Stimulated activated CD8-positive, alpha-beta memory T cell treated with anti-CD3 and anti-CD28 coated beads, Interleukin-7, amount 100 ng/mL, for 1 hour (primary cell): ENCODE results near the gene RSBN1L.
"Not testable (repeated sequence)": the region's sequence is repeated elsewhere in the genome, so short reads cannot be mapped to it uniquely, and the experiment has no call there.

Experiments
- DNase-seq, 2 donors: peaks; one replicate each; pipeline ENCODE4 v3.0.0-alpha.2; 2020; ENCODE audit warnings: low read depth in 2 of 2

The RSBN1L gene

GRCh38 chr7:77770316-77770715 lies 74.1 kb downstream of the RSBN1L start:
- no peak for DNase-seq

DNA sequence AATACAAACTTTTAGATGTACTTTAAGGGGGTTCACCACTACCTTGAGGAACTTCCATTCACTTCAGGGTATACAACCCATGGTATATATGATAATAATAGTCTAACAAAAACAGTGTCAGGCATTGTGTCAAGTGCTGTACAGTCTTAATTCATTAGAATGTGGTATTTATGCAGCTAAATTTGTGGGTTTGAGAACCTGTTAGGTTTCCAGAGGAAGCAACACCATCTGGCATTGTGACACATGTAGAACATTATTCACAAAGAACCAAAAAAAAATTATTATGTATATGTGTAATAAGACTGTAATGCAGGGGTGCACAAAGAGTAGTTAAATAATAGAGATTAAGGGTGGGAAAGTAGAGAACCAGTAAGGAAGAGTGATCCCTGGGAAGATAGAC lies 75.6 kb downstream of the RSBN1L start:
- no peak for DNase-seq

GRCh38 chr7:77778535-77778934 lies 82.3 kb downstream of the RSBN1L start:
- DNase-seq, result no peak

DNA sequence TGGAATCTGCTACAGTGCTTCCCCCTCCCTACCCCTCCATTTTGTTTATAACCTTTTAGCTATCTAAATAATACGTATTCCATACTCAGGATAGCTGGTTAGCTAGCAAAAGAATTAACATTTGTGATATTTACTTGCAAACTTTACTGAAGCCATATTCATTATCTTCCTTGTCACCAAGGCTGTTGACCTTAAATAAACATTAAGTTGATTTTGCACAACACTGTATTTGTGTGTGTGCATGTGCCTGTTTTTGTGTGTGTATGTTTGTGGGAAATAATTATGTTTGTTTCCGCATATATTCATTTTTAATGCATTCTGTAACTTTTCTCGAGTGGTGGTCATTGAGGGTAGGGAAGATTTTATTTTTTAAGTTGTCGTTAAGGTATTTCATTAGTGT lies 86.1 kb downstream of the RSBN1L start:
- DNase-seq, result no peak

DNA sequence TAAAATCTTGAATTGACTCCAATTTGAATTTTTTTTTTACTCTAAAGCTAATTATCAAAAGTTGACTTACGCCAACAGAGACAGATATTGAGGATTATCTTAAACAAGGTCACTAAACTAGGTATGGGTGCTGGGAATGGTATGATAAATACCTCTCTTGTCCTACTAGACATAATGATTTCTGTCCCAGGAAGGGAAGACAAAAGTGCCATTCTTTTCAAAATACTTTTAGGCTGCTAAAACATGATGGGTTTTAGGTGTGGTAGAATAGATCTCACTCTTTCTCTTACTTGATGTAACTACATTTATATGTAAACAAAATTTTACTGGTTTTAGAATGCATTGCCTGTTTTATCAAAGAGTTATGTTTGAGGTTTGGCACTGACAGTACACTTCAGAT lies 86.9 kb downstream of the RSBN1L start:
- DNase-seq, result no peak

GRCh38 chr7:77783545-77783944 lies 87.3 kb downstream of the RSBN1L start:
- DNase-seq, result no peak

DNA sequence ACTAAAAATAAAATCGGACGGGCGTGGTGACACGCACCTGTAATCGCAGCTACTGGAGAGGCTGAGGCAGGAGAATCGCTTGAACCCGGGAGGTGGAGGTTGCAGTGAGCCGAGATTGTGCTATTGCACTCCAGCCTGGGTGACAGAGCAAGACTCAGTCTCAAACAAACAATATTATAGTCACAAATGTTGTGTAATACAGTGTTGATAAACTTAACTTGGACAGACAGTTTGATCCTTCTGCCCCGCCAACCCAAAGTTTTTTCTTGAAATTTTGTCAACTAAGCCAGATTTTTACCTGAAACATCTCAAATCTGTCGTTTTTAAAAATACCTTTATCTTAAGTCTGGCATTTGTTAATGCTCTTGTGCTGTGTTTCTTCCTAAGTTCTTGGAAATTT lies 88.2 kb downstream of the RSBN1L start:
- DNase-seq, result not testable (repeated sequence)

GRCh38 chr7:77786018-77786417 lies 89.8 kb downstream of the RSBN1L start:
- no peak for DNase-seq

- no peak for DNase-seq
These were observed 90.5 kb downstream of the RSBN1L start for GRCh38 chr7:77786741-77787140.

DNA sequence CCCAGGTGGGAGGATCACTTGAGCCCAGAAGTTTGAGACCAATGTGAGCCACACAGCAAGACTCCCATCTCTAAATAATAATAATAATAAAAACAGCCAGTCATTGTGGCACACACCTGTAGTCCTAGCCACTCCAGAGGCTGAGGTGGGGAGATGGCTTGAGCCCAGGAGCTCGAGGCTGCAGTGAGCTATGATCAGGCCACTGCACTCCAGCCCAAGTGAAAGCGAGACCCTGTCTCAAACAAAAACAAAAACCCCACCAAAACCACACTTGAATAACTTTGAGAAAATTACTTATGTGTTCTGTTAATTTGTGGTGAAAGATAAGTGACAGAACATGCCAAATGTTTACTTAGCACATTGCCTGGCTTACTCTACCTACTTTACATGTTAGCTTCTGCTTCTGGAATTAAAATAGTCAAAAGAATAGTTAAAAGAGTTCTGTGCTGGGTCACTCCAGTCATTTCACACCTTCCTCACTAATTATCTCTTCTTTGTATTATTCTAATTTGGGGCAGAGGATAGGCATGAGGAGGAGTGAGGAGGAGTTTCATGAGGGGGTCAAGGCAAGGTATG lies 92.2 kb downstream of the RSBN1L start:
- no peak for DNase-seq

GRCh38 chr7:77791336-77791735 lies 95.1 kb downstream of the RSBN1L start:
- no peak for DNase-seq

GRCh38 chr7:77791956-77792355 lies 95.7 kb downstream of the RSBN1L start:
- no peak for DNase-seq

GRCh38 chr7:77794000-77794399 lies 97.7 kb downstream of the RSBN1L start:
- no peak for DNase-seq

DNA sequence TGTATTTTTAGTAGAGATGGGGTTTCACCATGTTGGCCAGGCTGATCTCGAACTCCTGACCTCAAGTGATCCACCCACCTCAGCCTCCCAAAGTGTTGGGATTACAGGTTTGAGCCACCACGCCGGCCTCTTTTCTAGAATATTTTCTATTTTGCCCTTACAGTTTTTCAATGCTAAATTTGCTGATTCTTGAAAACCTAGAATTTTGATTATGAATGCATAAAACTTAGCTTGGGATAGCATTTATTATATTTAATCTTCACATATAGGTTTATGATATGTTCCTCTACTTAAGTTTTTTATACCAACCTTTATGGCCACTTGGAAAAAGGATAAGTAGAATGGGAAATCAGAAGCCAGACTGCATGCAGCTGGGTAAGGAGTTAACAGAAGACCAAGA lies 99.8 kb downstream of the RSBN1L start:
- DNase-seq, result no peak

GRCh38 chr7:77796960-77797359 lies 100.7 kb downstream of the RSBN1L start:
- DNase-seq, result no peak

DNA sequence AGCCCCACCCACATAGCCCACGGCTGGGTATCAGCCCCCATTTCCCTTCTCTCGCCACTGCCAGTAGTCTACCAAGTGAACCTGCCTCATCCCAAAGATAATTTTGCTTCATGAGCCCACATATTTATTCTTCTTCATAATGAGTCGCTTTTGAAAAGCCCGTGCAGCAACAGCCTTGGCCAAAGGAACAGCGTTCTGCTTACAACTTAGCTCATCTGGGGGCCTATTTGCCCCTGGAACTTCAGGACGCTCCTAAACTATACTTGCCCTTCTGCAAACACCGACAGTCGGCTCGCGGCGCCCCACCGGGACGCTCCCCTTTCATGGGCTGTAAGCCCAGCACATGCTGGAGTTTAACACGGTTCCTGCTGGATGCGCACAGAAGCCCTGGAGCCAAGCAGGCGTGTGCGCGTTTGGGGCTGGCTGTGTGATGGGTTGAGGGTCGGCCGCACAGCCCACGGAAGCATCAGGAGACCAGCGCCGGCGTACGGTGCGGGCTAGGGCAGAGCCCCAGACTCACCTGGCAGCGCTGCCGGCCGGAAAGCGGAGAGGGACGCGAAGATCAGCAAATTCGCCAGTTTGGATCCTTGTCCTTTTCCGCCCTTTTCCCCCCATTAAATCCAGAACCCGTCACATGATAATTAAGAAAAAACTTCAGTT lies 101.6 kb downstream of the RSBN1L start:
- no peak for DNase-seq

DNA sequence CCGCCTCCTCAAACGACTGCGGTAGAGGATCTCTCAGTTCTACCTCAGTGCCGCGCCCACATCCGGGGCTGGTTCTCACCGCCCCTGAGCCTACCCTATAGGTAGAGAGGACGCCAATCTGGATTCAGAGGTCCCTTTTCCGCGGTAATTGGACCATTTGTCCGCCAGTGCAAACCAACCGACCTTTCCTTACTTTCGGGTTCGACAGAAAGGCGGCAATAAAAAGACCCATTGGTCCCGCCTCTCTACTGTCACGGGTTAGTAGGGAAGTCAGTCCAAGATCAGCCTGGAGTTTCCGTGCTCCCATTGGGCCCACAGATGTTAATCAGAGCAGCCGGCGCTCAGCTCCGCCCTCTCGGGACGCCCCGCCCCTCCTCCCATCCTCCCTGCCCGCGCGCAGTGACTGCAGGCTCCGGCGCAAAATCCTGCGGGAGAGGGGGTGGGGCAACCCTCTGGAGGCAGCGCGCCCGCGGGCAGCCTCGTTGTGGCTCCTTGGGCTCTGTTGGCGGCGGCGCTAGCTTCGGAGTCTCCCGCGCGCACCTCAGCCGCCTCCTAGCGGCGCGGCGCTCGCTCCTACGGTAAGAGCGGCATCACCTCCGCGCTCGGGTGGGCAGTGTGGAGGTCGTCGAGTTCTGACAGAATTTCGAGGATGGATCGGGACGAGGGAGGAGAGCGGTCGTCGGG lies 102.3 kb downstream of the RSBN1L start, which contains the start of the genes PHTF2 and TMEM60:
Gene PHTF2 (plus strand): TSS at position 380 of the 684 bp plus-strand sequence.
Gene TMEM60 (minus strand): TSS at position 41 of the 684 bp plus-strand sequence. CDS start 4,061 bp downstream, outside the sequence.
- peak; percentile 79 to 81 for DNase-seq

- DNase-seq, result no peak
These were observed 103.1 kb downstream of the RSBN1L start for GRCh38 chr7:77799078-77799964.

DNA sequence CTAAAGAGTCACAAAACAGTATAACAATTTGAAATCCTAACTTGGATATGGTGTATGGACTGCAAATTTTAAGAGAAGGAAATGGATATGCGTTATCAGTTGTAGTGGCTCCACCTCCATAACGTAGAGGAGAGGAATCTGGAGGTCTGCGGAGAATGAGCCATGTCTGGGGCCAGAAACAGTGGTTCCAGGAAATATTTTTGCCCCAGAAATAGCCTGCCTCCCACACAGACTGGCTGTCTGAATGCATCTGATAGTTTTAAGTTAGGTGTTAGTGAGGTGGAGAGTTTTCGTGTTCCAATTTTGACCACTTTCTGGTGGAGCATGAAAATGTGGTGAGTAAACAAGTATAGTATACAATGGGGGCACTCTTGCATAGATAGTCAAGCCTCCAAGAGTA lies 103.9 kb downstream of the RSBN1L start:
- no peak for DNase-seq

GRCh38 chr7:77800730-77801129 lies 104.5 kb downstream of the RSBN1L start:
- DNase-seq, result no peak

- no peak for DNase-seq
These were observed 106.5 kb downstream of the RSBN1L start for GRCh38 chr7:77802557-77803405.
